Renal cortical epithelial cell (primary cell): ENCODE measurements around the gene VASH1. TPM values are rescaled to one million over a fixed set of nuclear protein-coding genes. Genes with fewer than 3 reads are reported as not detected.
"Not testable (repeated sequence)": the region's sequence is repeated elsewhere in the genome, so short reads cannot be mapped to it uniquely, and the experiment has no call there.

ENCODE experiments used
- DNase-seq: peaks from one replicate; pipeline ENCODE4 v3.0.0-alpha.2; 2011; ENCODE audit warnings: low read depth
- total RNA-seq: library from RNA; depleted of rRNA; stranded (reverse); fragments of >200 nt; gene quantifications from 2 replicates; pipeline ENCODE4 v1.2.3, GENCODE V29; 2014

The VASH1 gene
- total RNA-seq: 0.35 and 8.5 TPM in 2 replicates

- peak; percentile 37 for DNase-seq
Measured at GRCh38 chr14:76761136-76761959, at the start of gene VASH1. Gene VASH1, plus strand, starts transcription at chr14:76761468. Its CDS starts 1,354 bp downstream, at chr14:76762822.

- DNase-seq: no peak
Measured at GRCh38 chr14:76713121-76713520, 48.1 kb upstream of the VASH1 start.

GRCh38 chr14:76714470-76714869 is 46.8 kb upstream of the VASH1 start:
- no peak for DNase-seq

- DNase-seq: no peak
Measured at GRCh38 chr14:76715101-76715500, 46.2 kb upstream of the VASH1 start.

- no peak for DNase-seq
Measured at GRCh38 chr14:76715511-76716081, 45.7 kb upstream of the VASH1 start.

- no peak for DNase-seq
Measured at GRCh38 chr14:76716285-76716684, 45.0 kb upstream of the VASH1 start.

- no peak for DNase-seq
Measured at GRCh38 chr14:76717508-76718290, 43.6 kb upstream of the VASH1 start.

- DNase-seq: no peak
Measured at GRCh38 chr14:76718306-76719040, 42.8 kb upstream of the VASH1 start.

GRCh38 chr14:76719666-76720065 is 41.6 kb upstream of the VASH1 start:
- no peak for DNase-seq

GRCh38 chr14:76720382-76720813 is 40.9 kb upstream of the VASH1 start:
- DNase-seq: no peak

- not testable (repeated sequence) for DNase-seq
Measured at GRCh38 chr14:76721506-76721905, 39.8 kb upstream of the VASH1 start.

GRCh38 chr14:76724651-76725550 is 36.4 kb upstream of the VASH1 start:
- DNase-seq: no peak

- no peak for DNase-seq
Measured at GRCh38 chr14:76726551-76726970, 34.7 kb upstream of the VASH1 start.

- no peak for DNase-seq
Measured at GRCh38 chr14:76727384-76727783, 33.9 kb upstream of the VASH1 start.

GRCh38 chr14:76727901-76728300 is 33.4 kb upstream of the VASH1 start:
- DNase-seq: no peak

GRCh38 chr14:76729258-76729657 is 32.0 kb upstream of the VASH1 start:
- no peak for DNase-seq

- no peak for DNase-seq
Measured at GRCh38 chr14:76729953-76730505, 31.2 kb upstream of the VASH1 start.

GRCh38 chr14:76734501-76734900 is 26.8 kb upstream of the VASH1 start:
- not testable (repeated sequence) for DNase-seq

- DNase-seq: no peak
Measured at GRCh38 chr14:76736514-76736913, 24.8 kb upstream of the VASH1 start.

GRCh38 chr14:76741074-76741473 is 20.2 kb upstream of the VASH1 start:
- no peak for DNase-seq
